A549 (cell line): ENCODE results near the gene RSRC1.

Experiments
- CEBPB ChIP-seq, 2 experiments: fragments of >200 bp in 1 of 2; sonication (Bioruptor Twin) in 1 of 2; formaldehyde crosslinking in 1 of 2; IDR thresholded peaks; 2 replicates each; pipeline ENCODE4 v1.6.1; 2012 to 2016
- CHD2 ChIP-seq: fragments of 150-350 bp; IDR thresholded peaks from 2 replicates; pipeline ENCODE4 v1.6.1; 2014; ENCODE audit warnings: low read length; ENCODE audit not compliant: partially characterized antibody
- CHD4 ChIP-seq: fragments of 200-600 bp; sonication (generic); IDR thresholded peaks from 2 replicates; pipeline ENCODE4 v1.6.1; 2016; ENCODE audit warnings: antibody characterized with exemption, mild to moderate bottlenecking, borderline replicate concordance
- CTCF ChIP-seq: fragments of >200 bp; sonication (Bioruptor Twin); formaldehyde crosslinking; IDR thresholded peaks from 3 replicates; pipeline ENCODE4 v1.5.1; 2016
- ELK1 ChIP-seq: fragments of 150-350 bp; IDR thresholded peaks from 2 replicates; pipeline ENCODE4 v1.6.1; 2014; ENCODE audit warnings: low read depth, mild to moderate bottlenecking, low read length
- EP300 ChIP-seq, 2 experiments: fragments of >200 bp; sonication (Bioruptor Twin); formaldehyde crosslinking; IDR thresholded peaks; 2 replicates in 1 of 2; 3 replicates in 1 of 2; pipeline ENCODE4 v1.6.1; 2016 to 2017
- HOXB5 ChIP-seq: fragments of 250-450 bp; sonication (Bioruptor Pico); IDR thresholded peaks from 2 replicates; pipeline ENCODE4 v1.5.0; 2020; ENCODE audit warnings: mild to moderate bottlenecking, moderate library complexity
- MYC ChIP-seq: IDR thresholded peaks from 2 replicates; pipeline ENCODE4 v1.6.1; 2012; ENCODE audit warnings: mild to moderate bottlenecking, inconsistent platforms, low read length, improper control_type of control experiment, borderline replicate concordance
- POLR2A ChIP-seq: IDR thresholded peaks from 2 replicates; pipeline ENCODE4 v1.6.1; 2012; ENCODE audit warnings: mild to moderate bottlenecking, low read length
- REST ChIP-seq: fragments of 200-600 bp; sonication (generic); IDR thresholded peaks from 2 replicates; pipeline ENCODE4 v1.6.1; 2016; ENCODE audit warnings: antibody characterized with exemption, mild to moderate bottlenecking, moderate library complexity
- USF2 ChIP-seq: fragments of 450-650 bp; IDR thresholded peaks from 2 replicates; pipeline ENCODE4 v1.6.1; 2014; ENCODE audit warnings: antibody characterized with exemption

- no peak for TF ChIP-seq CTCF
- no peak for TF ChIP-seq CHD2
- TF ChIP-seq REST, result no peak
- no peak for TF ChIP-seq POLR2A
- no peak for TF ChIP-seq HOXB5 (CRISPR knock-in tag)
- no peak for TF ChIP-seq EP300 (IDR thresholded peaks at IDR 0.05)
- TF ChIP-seq USF2, result no peak
- TF ChIP-seq CHD4, result no peak
- no peak for TF ChIP-seq ELK1
- TF ChIP-seq CEBPB (IDR thresholded peaks at IDR 0.05), result no peak
- TF ChIP-seq MYC, result no peak
These were observed 223.8 kb downstream of the RSRC1 start for GRCh38 chr3:158333736-158334135.
